HCT116 (cell line): Measurements from ENCODE around the gene SMIM45.

Experiments used
- ATAC-seq: fragments of 200-7000 bp; cut with Tn5 transposase; 2 replicates; pipeline ENCODE4 v1.9.1; 2020; ENCODE audit warnings: mild to moderate bottlenecking, moderate library complexity
- BruUV-seq: library from RNA; stranded (reverse); fragments of 400-500 nt; replicated peaks from 2 replicates; lab custom pipeline; 2021; lab: Mats Ljungman, UMichigan
- CTCF ChIA-PET: fragments of 300-600 bp; sonication (Branson Sonifier 250); formaldehyde crosslinking; loops from one replicate; lab custom pipeline; 2021; ENCODE audit warnings: antibody characterized with exemption; lab: Charles Lee
- POLR2A ChIA-PET: fragments of 300-600, 350-600 bp; sonication (Branson Sonifier 250); formaldehyde crosslinking; loops from one replicate; lab custom pipeline; 2021; ENCODE audit warnings: antibody characterized with exemption; lab: Charles Lee
- RAD21 ChIA-PET, 2 experiments: fragments of 300-600 bp; sonication (Branson Sonifier 250); formaldehyde crosslinking; loops; one replicate each; lab custom pipeline; 2023; ENCODE audit warnings: low total read pairs in 2 of 2; ENCODE audit not compliant: uncharacterized antibody in 2 of 2, unreplicated experiment in 2 of 2, low non-redundant PET in 1 of 2; lab: Charles Lee
- DNase-seq: peaks from one replicate; pipeline ENCODE4 v3.0.0-alpha.2; 2010; ENCODE audit warnings: low read depth, low spot score
- H2AFZ ChIP-seq: fragments of 200-600 bp; shearing (Covaris generic), sonication (generic); 2 replicates; pipeline ENCODE4 v1.6.1; 2017; ENCODE audit warnings: low read depth, mixed run types, mixed read lengths, antibody characterized with exemption, low read length; ENCODE audit not compliant: poor library complexity, severe bottlenecking
- H3K27ac ChIP-seq: 2 replicates; pipeline ENCODE4 v1.5.1; 2012; ENCODE audit warnings: low read depth, low read length
- H3K27me3 ChIP-seq: fragments of 200-600 bp; sonication (generic); 2 replicates; pipeline ENCODE4 v1.6.1; 2016; ENCODE audit warnings: mixed run types, low read length, mixed read lengths; ENCODE audit not compliant: insufficient read depth
- H3K36me3 ChIP-seq, 2 experiments: fragments of 200-500 bp in 1 of 2; fragments of 200-600 bp in 1 of 2; sonication (Bioruptor generic) in 1 of 2; sonication (generic) in 1 of 2; 2 replicates each; pipeline versions ENCODE4 v1.5.1 to v1.6.1; 2014 to 2016; ENCODE audit warnings: low read length in 2 of 2, inconsistent platforms in 1 of 2, mixed read lengths in 1 of 2, mixed run types in 1 of 2; ENCODE audit not compliant: insufficient read depth in 2 of 2, control insufficient read depth in 1 of 2
- H3K4me1 ChIP-seq, 2 experiments: fragments of 200-600 bp in 1 of 2; sonication (generic) in 1 of 2; 2 replicates each; pipeline versions ENCODE4 v1.5.1 to v1.6.1; 2012 to 2017; ENCODE audit warnings: low read length in 2 of 2, inconsistent platforms in 1 of 2, mild to moderate bottlenecking in 1 of 2, mixed read lengths in 1 of 2, mixed run types in 1 of 2, moderate library complexity in 1 of 2; ENCODE audit not compliant: insufficient read depth in 2 of 2, control insufficient read depth in 1 of 2
- H3K4me2 ChIP-seq: fragments of 200-600 bp; sonication (generic); 2 replicates; pipeline ENCODE4 v1.6.1; 2017; ENCODE audit warnings: mixed run types, low read length, mixed read lengths
- H3K4me3 ChIP-seq, 2 experiments: fragments of 200-600 bp in 1 of 2; sonication (generic) in 1 of 2; replicated peaks in 1 of 2; 2 replicates each; pipeline ENCODE4 v1.5.1; 2011 to 2016; ENCODE audit warnings: low read length in 2 of 2, control low read depth in 1 of 2, low read depth in 1 of 2, mild to moderate bottlenecking in 1 of 2, mixed read lengths in 1 of 2, mixed run types in 1 of 2
- H3K79me2 ChIP-seq: fragments of 200-600 bp; sonication (generic); 2 replicates; pipeline ENCODE4 v1.6.1; 2017; ENCODE audit warnings: mild to moderate bottlenecking, mixed run types, low read length, moderate library complexity, mixed read lengths; ENCODE audit not compliant: insufficient read depth
- H3K9ac ChIP-seq: fragments of 200-600 bp; sonication (generic); 2 replicates; pipeline ENCODE4 v1.6.1; 2016; ENCODE audit warnings: low read length, mixed read lengths
- H3K9me2 ChIP-seq: fragments of 200-600 bp; sonication (generic), shearing (Covaris generic); 2 replicates; pipeline ENCODE4 v1.6.1; 2017; ENCODE audit warnings: mixed run types, mild to moderate bottlenecking, moderate library complexity; ENCODE audit not compliant: insufficient read depth
- H3K9me3 ChIP-seq, 2 experiments: fragments of 200-500 bp in 1 of 2; fragments of 200-600 bp in 1 of 2; sonication (Bioruptor generic) in 1 of 2; sonication (generic) in 1 of 2; 2 replicates each; pipeline ENCODE4 v1.6.1; 2014 to 2017; ENCODE audit warnings: low read length in 2 of 2, mixed read lengths in 2 of 2, inconsistent platforms in 1 of 2, low read depth in 1 of 2, mild to moderate bottlenecking in 1 of 2, mixed run types in 1 of 2, moderate library complexity in 1 of 2; ENCODE audit not compliant: control insufficient read depth in 1 of 2, insufficient read depth in 1 of 2
- H4K20me1 ChIP-seq: fragments of 200-600 bp; sonication (generic), shearing (Covaris generic); 2 replicates; pipeline ENCODE4 v1.6.1; 2017; ENCODE audit warnings: mixed run types, mild to moderate bottlenecking, moderate library complexity; ENCODE audit not compliant: insufficient read depth
- CBX3 ChIP-seq: IDR thresholded peaks from 2 replicates; pipeline ENCODE4 v1.6.1; 2012; ENCODE audit warnings: low read depth
- CEBPB ChIP-seq: IDR thresholded peaks from 2 replicates; pipeline ENCODE4 v1.6.1; 2012; ENCODE audit warnings: low read depth
- EGR1 ChIP-seq: IDR thresholded peaks from 2 replicates; pipeline ENCODE4 v1.6.1; 2012; ENCODE audit warnings: low read depth
- EZH2 ChIP-seq: fragments of 200-600 bp; sonication (generic); IDR thresholded peaks from 2 replicates; pipeline ENCODE4 v1.6.1; 2017; ENCODE audit warnings: antibody characterized with exemption, mixed run types
- EZH2phosphoT487 ChIP-seq: fragments of 200-600 bp; IDR thresholded peaks from 2 replicates; pipeline ENCODE4 v1.6.1; 2018; ENCODE audit warnings: antibody characterized with exemption, borderline replicate concordance
- JUND ChIP-seq: IDR thresholded peaks from 2 replicates; pipeline ENCODE4 v1.6.1; 2012
- POLR2A ChIP-seq: IDR thresholded peaks from 2 replicates; pipeline ENCODE4 v1.7.0; 2011; ENCODE audit warnings: borderline replicate concordance; ENCODE audit not compliant: insufficient read depth, insufficient read length; ENCODE audit errors: extremely low read depth
- POLR2AphosphoS5 ChIP-seq: IDR thresholded peaks from 2 replicates; pipeline ENCODE4 v1.6.1; 2011; ENCODE audit warnings: mild to moderate bottlenecking, low read depth, low read length, moderate library complexity
- RAD21 ChIP-seq: IDR thresholded peaks from 2 replicates; pipeline ENCODE4 v1.6.1; 2012; ENCODE audit warnings: low read depth, mild to moderate bottlenecking
- SRF ChIP-seq: IDR thresholded peaks from 2 replicates; pipeline ENCODE4 v1.6.1; 2012; ENCODE audit warnings: low read depth
- TCF7L2 ChIP-seq: IDR thresholded peaks from 2 replicates; pipeline ENCODE4 v1.7.0; 2011; ENCODE audit warnings: borderline replicate concordance, inconsistent platforms; ENCODE audit not compliant: insufficient read depth, insufficient read length; ENCODE audit errors: extremely low read depth
- YY1 ChIP-seq: IDR thresholded peaks from 2 replicates; pipeline ENCODE4 v1.6.1; 2011; ENCODE audit warnings: low read length, low read depth, moderate library complexity, mild to moderate bottlenecking; ENCODE audit not compliant: insufficient replicate concordance; ENCODE audit errors: extremely low read depth
- ZFX ChIP-seq: fragments of 450-650 bp; IDR thresholded peaks from 2 replicates; pipeline ENCODE4 v1.6.1; 2017
- intact Hi-C: fragments of 100-400 bp; cut with micrococcal nuclease; formaldehyde crosslinking; loops from 2 replicates; pipeline ENCODE4 v1.10.0; 2022
- TF ChIP-seq, protein P1 (sequence below): IDR thresholded peaks from 2 replicates; pipeline ENCODE4 v1.6.1; 2011; ENCODE audit warnings: mild to moderate bottlenecking, low read length, moderate library complexity; ENCODE audit not compliant: insufficient replicate concordance; ENCODE audit errors: extremely low read depth
- TF ChIP-seq, protein P2 (sequence below): IDR thresholded peaks from 2 replicates; pipeline ENCODE4 v1.6.1; 2012
- TF ChIP-seq, protein P3 (sequence below): IDR thresholded peaks from 2 replicates; pipeline ENCODE4 v1.6.1; 2012
- TF ChIP-seq, protein P4 (sequence below), 3 experiments: fragments of 200-600 bp in 1 of 3; sonication (generic) in 1 of 3; IDR thresholded peaks in 2 of 3; conservative IDR thresholded peaks in 1 of 3; 2 replicates each; pipeline ENCODE4 v1.5.1; 2012 to 2017; ENCODE audit warnings: low read depth in 2 of 3, low read length in 2 of 3, antibody characterized with exemption in 1 of 3, borderline replicate concordance in 1 of 3, control low read depth in 1 of 3, mild to moderate bottlenecking in 1 of 3, mixed read lengths in 1 of 3, mixed run types in 1 of 3, moderate library complexity in 1 of 3; ENCODE audit not compliant: insufficient read depth in 1 of 3

SMIM45 gene

DNA sequence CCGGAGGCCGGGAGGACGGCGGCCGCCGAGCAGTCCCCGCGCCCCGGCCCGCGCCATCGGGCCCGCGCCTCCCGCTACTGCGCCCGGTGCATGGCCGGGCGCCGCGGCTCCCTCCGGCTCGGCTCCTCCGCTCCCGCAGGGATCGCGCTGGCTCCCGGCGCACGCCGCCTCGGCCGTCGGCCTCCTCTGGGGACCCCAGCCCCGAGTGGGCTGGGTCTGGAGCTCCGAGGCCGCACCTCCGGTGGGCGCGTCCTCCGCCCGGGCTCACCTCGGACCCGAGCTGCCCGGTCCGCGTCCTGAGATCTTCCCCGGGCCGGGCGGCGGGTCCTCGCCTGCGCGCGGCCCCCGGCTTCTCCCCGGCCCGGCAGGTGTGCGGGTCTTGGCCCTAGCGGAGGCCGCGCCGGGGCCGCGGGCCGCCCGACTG is 37.3 kb upstream of the SMIM45 start:
- no peaks in the 10 kb centered on the region for H3K79me2 ChIP-seq
- CTCF ChIA-PET: no interaction called here
- POLR2A ChIA-PET: no interaction called here
- H3K36me3 ChIP-seq: no peaks in the 10 kb centered on the region
- ATAC-seq (peak; percentile 64), DNase-seq (no peak)
- no peaks in the 10 kb centered on the region for H3K9me2 ChIP-seq
- RAD21 ChIA-PET: no interaction called here
- peaks cover 12 to 44% of the 10 kb centered on the region in 2 experiments for H3K4me1 ChIP-seq
- TF ChIP-seq CBX3 (no peak), ZFX (peak; percentile 82; the same call in 1 of the 2 replicates), EZH2phosphoT487 (no peak), JUND (no peak), TCF7L2 (no peak), RAD21 (no peak), POLR2A (peak; percentile 34), YY1 (no peak), POLR2AphosphoS5 (no peak), EZH2 (no peak), CEBPB (no peak), SRF (no peak), EGR1 (no peak)
- TF ChIP-seq, protein P1, sequence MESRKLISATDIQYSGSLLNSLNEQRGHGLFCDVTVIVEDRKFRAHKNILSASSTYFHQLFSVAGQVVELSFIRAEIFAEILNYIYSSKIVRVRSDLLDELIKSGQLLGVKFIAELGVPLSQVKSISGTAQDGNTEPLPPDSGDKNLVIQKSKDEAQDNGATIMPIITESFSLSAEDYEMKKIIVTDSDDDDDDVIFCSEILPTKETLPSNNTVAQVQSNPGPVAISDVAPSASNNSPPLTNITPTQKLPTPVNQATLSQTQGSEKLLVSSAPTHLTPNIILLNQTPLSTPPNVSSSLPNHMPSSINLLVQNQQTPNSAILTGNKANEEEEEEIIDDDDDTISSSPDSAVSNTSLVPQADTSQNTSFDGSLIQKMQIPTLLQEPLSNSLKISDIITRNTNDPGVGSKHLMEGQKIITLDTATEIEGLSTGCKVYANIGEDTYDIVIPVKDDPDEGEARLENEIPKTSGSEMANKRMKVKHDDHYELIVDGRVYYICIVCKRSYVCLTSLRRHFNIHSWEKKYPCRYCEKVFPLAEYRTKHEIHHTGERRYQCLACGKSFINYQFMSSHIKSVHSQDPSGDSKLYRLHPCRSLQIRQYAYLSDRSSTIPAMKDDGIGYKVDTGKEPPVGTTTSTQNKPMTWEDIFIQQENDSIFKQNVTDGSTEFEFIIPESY: no peak
- TF ChIP-seq, protein P2, sequence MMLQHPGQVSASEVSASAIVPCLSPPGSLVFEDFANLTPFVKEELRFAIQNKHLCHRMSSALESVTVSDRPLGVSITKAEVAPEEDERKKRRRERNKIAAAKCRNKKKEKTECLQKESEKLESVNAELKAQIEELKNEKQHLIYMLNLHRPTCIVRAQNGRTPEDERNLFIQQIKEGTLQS: no peak
- TF ChIP-seq, protein P3, sequence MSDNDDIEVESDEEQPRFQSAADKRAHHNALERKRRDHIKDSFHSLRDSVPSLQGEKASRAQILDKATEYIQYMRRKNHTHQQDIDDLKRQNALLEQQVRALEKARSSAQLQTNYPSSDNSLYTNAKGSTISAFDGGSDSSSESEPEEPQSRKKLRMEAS: no peak
- TF ChIP-seq, protein P4, sequence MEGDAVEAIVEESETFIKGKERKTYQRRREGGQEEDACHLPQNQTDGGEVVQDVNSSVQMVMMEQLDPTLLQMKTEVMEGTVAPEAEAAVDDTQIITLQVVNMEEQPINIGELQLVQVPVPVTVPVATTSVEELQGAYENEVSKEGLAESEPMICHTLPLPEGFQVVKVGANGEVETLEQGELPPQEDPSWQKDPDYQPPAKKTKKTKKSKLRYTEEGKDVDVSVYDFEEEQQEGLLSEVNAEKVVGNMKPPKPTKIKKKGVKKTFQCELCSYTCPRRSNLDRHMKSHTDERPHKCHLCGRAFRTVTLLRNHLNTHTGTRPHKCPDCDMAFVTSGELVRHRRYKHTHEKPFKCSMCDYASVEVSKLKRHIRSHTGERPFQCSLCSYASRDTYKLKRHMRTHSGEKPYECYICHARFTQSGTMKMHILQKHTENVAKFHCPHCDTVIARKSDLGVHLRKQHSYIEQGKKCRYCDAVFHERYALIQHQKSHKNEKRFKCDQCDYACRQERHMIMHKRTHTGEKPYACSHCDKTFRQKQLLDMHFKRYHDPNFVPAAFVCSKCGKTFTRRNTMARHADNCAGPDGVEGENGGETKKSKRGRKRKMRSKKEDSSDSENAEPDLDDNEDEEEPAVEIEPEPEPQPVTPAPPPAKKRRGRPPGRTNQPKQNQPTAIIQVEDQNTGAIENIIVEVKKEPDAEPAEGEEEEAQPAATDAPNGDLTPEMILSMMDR (IDR thresholded peaks at IDR 0.05 in 2 of 3, conservative IDR thresholded peaks at IDR 0.05 in 1 of 3; ENCODE audit: borderline replicate concordance in 1 of 3, insufficient read depth in 1 of 3, low read depth in 2 of 3, low read length in 2 of 3): no peak
- intact Hi-C loops: no loop called here
- H3K27me3 ChIP-seq: no peaks in the 10 kb centered on the region
- H2AFZ ChIP-seq: no peak overlapping the region
- H3K4me2 ChIP-seq: peak overlapping the region; percentile 74
- peak overlapping the region; percentile 41; the same call in 1 of the 2 replicates for H3K27ac ChIP-seq
- no peaks in the 10 kb centered on the region for H3K9me3 ChIP-seq
- no peaks in the 10 kb centered on the region for H4K20me1 ChIP-seq
- H3K9ac ChIP-seq: peak overlapping the region; percentile 69
- no TSS peak for BruUV-seq
- H3K4me3 ChIP-seq: peak overlapping the region; percentile 37 to 61
